Measurements from ENCODE around the gene PHOSPHO2.

Gene PHOSPHO2

DNA sequence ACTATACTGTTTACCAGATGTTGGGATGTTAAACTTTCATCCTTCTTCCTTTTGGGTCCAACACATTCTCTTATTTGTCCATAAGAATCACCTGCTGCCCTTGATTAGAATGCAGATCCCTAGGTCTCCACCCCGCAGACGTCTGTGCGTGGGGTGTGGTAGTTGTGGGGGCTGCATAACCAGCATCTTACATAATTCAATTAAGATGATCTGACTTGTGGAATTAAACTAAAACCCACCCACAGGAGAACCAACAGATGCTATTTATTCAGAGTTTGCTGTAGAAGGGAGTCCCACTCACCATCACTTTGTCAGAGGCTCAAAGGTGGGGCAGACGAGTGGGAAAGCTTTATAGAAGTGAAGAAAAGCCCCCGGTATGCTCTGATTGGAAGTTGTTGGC, 37.8 kb downstream of the PHOSPHO2 start:
- TF ChIP-seq, protein P1, sequence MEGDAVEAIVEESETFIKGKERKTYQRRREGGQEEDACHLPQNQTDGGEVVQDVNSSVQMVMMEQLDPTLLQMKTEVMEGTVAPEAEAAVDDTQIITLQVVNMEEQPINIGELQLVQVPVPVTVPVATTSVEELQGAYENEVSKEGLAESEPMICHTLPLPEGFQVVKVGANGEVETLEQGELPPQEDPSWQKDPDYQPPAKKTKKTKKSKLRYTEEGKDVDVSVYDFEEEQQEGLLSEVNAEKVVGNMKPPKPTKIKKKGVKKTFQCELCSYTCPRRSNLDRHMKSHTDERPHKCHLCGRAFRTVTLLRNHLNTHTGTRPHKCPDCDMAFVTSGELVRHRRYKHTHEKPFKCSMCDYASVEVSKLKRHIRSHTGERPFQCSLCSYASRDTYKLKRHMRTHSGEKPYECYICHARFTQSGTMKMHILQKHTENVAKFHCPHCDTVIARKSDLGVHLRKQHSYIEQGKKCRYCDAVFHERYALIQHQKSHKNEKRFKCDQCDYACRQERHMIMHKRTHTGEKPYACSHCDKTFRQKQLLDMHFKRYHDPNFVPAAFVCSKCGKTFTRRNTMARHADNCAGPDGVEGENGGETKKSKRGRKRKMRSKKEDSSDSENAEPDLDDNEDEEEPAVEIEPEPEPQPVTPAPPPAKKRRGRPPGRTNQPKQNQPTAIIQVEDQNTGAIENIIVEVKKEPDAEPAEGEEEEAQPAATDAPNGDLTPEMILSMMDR (IDR thresholded peaks at IDR 0.05; ENCODE audit: insufficient read depth, low read length, missing control alignments) = no peak
- H3K4me3 ChIP-seq (ENCODE audit: low read depth, low read length) = no peak overlapping the region
- DNase-seq (ENCODE audit: low read depth, low spot score) = no peak
- CTCF ChIA-PET = no interaction called here
- POLR2A ChIA-PET = no interaction called here

DNA sequence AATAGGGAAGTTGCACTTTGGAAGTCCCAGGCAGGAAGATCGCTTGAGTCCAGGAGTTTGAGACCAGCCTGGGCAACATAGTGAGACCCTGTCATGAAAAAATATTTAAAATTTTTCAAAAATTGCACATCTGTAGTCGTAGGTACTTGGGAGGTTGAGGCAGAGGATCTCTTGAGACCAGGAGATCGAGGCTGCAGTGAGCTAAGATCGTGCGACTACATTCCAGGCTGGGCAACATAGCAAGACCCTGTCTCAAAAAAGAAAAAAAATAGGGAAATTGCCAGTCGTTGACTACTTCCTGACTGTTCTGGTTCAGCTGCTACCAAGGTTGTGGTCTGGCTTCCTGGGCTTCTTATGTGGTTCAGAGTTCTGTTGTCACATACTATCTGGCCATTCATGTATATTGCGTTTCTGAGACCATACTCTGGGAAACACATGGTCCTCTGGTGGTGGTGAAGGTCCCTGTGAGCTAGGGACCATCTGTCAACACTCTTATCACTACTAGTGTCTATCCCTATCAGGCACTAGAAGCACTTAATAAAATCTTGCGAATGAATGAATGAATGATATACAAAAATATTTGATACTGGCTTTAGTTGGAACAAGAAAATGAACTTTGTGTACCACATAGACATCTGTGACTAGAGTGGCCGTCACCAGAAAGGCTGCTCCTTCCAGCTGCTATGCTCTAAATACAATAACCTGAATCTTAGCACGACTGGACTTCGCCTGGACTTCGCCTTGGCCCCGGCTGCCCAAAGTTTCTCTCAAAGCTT, 38.5 kb downstream of the PHOSPHO2 start:
- ChIA-PET POLR2A (no interaction called here), CTCF (interaction anchor here (0.8 kb wide), 1 partner anchor 38 kb away, joined by 3 read pairs; no protein-coding TSS in a partner anchor)
- TF ChIP-seq, protein P1 (IDR thresholded peaks at IDR 0.05; ENCODE audit: insufficient read depth, low read length, missing control alignments) = no peak
- peak overlapping the region; percentile 62; the same call in 1 of the 2 replicates for H3K4me3 ChIP-seq (ENCODE audit: low read depth, low read length)
- DNase-seq (ENCODE audit: low read depth, low spot score) = no peak

DNA sequence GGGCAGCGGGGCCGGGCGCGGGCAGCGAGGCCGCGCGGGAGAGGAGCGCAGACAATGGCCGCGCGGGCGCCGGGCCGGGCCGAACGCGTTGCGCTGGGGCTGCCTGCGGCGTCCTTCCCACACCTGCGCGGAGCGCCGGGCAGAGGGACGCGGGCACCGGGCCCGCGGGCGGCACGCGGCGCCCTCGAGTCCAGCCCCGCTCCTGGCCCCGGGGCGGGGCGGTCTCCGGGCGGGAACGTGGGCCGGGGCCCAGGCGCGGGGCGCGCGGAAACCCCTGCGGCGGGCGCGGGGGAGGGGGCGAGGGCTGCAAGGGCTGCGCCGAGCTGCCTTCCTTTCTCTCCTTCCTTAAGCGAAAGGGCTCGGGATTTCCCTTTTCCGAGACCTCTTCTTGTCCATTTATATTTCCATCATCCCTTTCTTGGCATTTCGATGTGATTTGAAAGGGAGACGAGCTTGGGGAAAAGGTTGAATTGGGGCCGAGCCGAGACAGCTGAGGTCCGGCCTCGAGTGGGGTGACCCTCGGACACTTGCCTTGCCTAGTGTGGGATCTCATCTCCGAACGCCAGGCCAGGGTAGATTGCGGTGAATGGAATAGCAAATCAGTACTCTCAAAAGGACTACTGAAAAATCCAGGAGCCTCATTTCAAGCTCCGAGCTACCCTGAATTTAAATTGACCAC, 40.0 kb downstream of the PHOSPHO2 start:
- POLR2A ChIA-PET = interaction anchor here (0.6 kb wide), 1 partner anchor 180 kb away, joined by 4 read pairs; no protein-coding TSS in a partner anchor
- peak overlapping the region; percentile 62 for H3K4me3 ChIP-seq (ENCODE audit: low read depth, low read length)
- TF ChIP-seq, protein P1 (IDR thresholded peaks at IDR 0.05; ENCODE audit: insufficient read depth, low read length, missing control alignments) = no peak
- no peak for DNase-seq (ENCODE audit: low read depth, low spot score)
- CTCF ChIA-PET = no interaction called here

DNA sequence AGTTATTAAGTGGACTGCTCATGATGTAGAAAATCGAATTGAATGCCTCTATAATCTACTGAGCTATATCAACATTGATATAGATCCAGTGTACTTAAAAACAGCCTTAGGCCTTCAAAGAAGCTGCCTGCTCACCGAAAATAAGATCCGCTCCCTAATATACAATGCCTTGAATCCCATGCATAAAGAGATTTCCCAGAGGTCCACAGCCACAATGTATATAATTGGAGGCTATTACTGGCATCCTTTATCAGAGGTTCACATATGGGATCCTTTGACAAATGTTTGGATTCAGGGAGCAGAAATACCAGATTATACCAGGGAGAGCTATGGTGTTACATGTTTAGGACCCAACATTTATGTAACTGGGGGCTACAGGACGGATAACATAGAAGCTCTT, 41.4 kb downstream of the PHOSPHO2 start:
- TF ChIP-seq, protein P1 (IDR thresholded peaks at IDR 0.05; ENCODE audit: insufficient read depth, low read length, missing control alignments) = no peak
- ChIA-PET POLR2A (no interaction called here), CTCF (interaction anchor here (1.0 kb wide), 1 partner anchor 20 kb away, joined by 3 read pairs; no protein-coding TSS in a partner anchor)
- DNase-seq (ENCODE audit: low read depth, low spot score) = no peak
- H3K4me3 ChIP-seq (ENCODE audit: low read depth, low read length) = no peak overlapping the region

DNA sequence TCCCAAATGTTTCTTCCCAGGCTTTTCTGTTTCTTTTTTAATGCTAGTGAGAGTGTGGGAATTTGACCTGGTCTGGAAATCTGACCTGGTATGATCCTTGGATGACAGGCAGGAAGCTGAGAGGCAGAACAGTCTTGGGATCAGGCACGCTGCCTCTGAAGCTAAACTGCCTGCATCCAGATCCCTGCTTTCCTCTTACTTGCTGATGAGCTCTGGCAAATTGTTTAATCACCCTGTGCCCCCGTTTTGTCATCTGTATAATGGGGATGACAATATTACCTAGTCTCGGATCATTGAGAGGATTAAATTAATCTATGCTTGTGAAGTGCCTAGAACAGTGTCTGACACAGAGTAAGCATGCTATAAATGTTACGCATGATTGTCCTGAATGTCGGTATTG, 42.6 kb downstream of the PHOSPHO2 start:
- no peak overlapping the region for H3K4me3 ChIP-seq (ENCODE audit: low read depth, low read length)
- TF ChIP-seq, protein P1 (IDR thresholded peaks at IDR 0.05; ENCODE audit: insufficient read depth, low read length, missing control alignments) = no peak
- DNase-seq (ENCODE audit: low read depth, low spot score) = no peak
- CTCF ChIA-PET = no interaction called here
- POLR2A ChIA-PET = no interaction called here

DNA sequence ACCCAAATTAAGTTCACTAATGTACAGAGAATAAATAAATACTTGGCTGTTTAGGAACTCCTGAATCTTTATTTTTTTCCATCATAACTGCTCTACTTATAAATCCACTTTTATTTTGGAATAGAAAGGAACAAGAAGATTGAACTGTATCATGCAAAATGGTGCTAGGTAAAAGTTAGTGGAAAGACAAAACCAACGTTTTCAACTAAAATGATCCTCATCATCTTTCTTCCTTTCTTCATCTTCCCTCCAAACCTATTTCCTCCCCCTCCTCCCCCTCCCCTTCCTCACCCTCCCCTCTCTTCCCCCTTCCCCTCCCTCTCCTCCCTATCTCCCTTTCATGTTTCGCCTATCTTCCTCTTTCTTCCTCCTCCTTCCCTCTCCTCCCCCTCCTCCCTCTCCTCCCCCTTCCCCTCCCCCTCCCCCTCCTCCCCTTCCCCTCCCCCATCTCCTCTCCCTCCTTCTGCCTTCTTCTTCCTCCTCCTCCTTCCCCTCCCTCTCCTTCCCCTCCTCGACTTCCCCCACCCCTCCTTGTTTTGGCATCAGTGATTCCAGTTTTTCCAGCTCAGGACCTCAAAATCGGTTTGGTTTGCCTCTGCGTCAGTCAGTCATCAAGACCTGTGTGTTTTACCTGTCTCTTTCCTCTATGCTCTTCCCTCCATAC, 44.4 kb downstream of the PHOSPHO2 start:
- TF ChIP-seq, protein P1 (IDR thresholded peaks at IDR 0.05; ENCODE audit: insufficient read depth, low read length, missing control alignments) = no peak
- no peak for DNase-seq (ENCODE audit: low read depth, low spot score)
- CTCF ChIA-PET = no interaction called here
- H3K4me3 ChIP-seq (ENCODE audit: low read depth, low read length) = no peak overlapping the region
- POLR2A ChIA-PET = no interaction called here
